GM12878 (cell line): ENCODE data around the gene MOB2. TPM values are rescaled to one million over a fixed set of nuclear protein-coding genes. Genes with fewer than 3 reads are reported as not detected.

Experiments
- ATAC-seq: fragments of 200-7000 bp; cut with Tn5 transposase; 3 replicates; pipeline ENCODE4 v1.9.1; 2020; ENCODE audit warnings: mild to moderate bottlenecking, moderate library complexity
- BruUV-seq: library from RNA; stranded (reverse); fragments of 400-500 nt; replicated peaks from 2 replicates; lab custom pipeline; 2021; lab: Mats Ljungman, UMichigan
- CTCF ChIA-PET: fragments of 300-600 bp; sonication (Branson Sonifier 250); formaldehyde crosslinking; extraction: SDS; loops from one replicate; lab custom pipeline; 2021; ENCODE audit warnings: inconsistent platforms; lab: Yijun Ruan, JAX
- POLR2A ChIA-PET: fragments of 350-600 bp; formaldehyde crosslinking; extraction: SDS; loops from one replicate; lab custom pipeline; 2021; ENCODE audit warnings: inconsistent platforms; lab: Charles Lee
- RAD21 ChIA-PET: fragments of 300-600 bp; sonication (Branson Sonifier 250); formaldehyde crosslinking; loops from one replicate; lab custom pipeline; 2023; ENCODE audit warnings: antibody characterized with exemption; ENCODE audit not compliant: unreplicated experiment; lab: Charles Lee
- SMC1A ChIA-PET: fragments of 300-600 bp; sonication (Branson Sonifier 250); formaldehyde crosslinking; loops from one replicate; lab custom pipeline; 2023; ENCODE audit not compliant: unreplicated experiment, uncharacterized antibody; lab: Charles Lee
- DNase-seq: peaks from one replicate; pipeline ENCODE4 v3.0.0-alpha.2; 2011; ENCODE audit warnings: low read depth, low spot score
- FAIRE-seq: peaks from 3 replicates; lab custom pipeline; 2011; peaks lifted over from hg19 to GRCh38; lab: Jason Lieb, UNC
- H2AFZ ChIP-seq: 2 replicates; pipeline ENCODE4 v1.6.0; 2011; ENCODE audit warnings: low read depth, low read length, control low read depth; ENCODE audit not compliant: control insufficient read depth
- H3K27ac ChIP-seq: 2 replicates; pipeline ENCODE4 v1.5.1; 2011; ENCODE audit warnings: control low read depth; ENCODE audit not compliant: control insufficient read depth, insufficient read depth
- H3K27me3 ChIP-seq, 2 experiments: replicated peaks in 1 of 2; 2 replicates each; pipeline versions ENCODE4 v1.6.0 to v1.6.1; 2011; ENCODE audit warnings: low read length in 1 of 2; ENCODE audit not compliant: control insufficient read depth in 2 of 2, insufficient read depth in 2 of 2
- H3K36me3 ChIP-seq, 2 experiments: 2 replicates each; pipeline ENCODE4 v1.5.1; 2011; ENCODE audit warnings: low read length in 1 of 2; ENCODE audit not compliant: control insufficient read depth in 2 of 2, insufficient read depth in 2 of 2
- H3K4me1 ChIP-seq: 2 replicates; pipeline ENCODE4 v1.6.1; 2011; ENCODE audit warnings: mild to moderate bottlenecking, low read length, moderate library complexity, mixed read lengths; ENCODE audit not compliant: control insufficient read depth, insufficient read depth
- H3K4me2 ChIP-seq: 2 replicates; pipeline ENCODE4 v1.6.0; 2011; ENCODE audit warnings: control low read depth; ENCODE audit not compliant: control insufficient read depth, insufficient read depth
- H3K4me3 ChIP-seq: fragments of 200-600 bp; sonication (generic); 2 replicates; pipeline ENCODE4 v1.5.1; 2016
- H3K79me2 ChIP-seq: 2 replicates; pipeline ENCODE4 v1.6.0; 2011; ENCODE audit warnings: low read length; ENCODE audit not compliant: control insufficient read depth, insufficient read depth
- H3K9ac ChIP-seq: 2 replicates; pipeline ENCODE4 v1.8.0; 2011; ENCODE audit warnings: low read length, control low read depth, mixed read lengths; ENCODE audit not compliant: control insufficient read depth, insufficient read depth
- H3K9me3 ChIP-seq: replicated peaks from 3 replicates; pipeline ENCODE4 v1.5.1; 2011; ENCODE audit warnings: mild to moderate bottlenecking, low read length; ENCODE audit not compliant: control insufficient read depth, insufficient read depth
- H4K20me1 ChIP-seq: 2 replicates; pipeline ENCODE4 v1.6.0; 2011; ENCODE audit not compliant: control insufficient read depth, insufficient read depth
- WGBS: methylation state at CpG from one replicate; pipeline ENCODE4 v1.1.6; 2016; ENCODE audit warnings: low lambda C conversion rate; ENCODE audit not compliant: insufficient replicate concordance, insufficient coverage; ENCODE audit errors: missing lambda C conversion rate; 5-methylcytosine and 5-hydroxymethylcytosine counted together
- in situ Hi-C: fragments of 300-500 bp; cut with MboI; formaldehyde crosslinking; loops from 9 replicates; pipeline ENCODE4 v1.14.3; 2018; ENCODE audit warnings: mixed read lengths
- intact Hi-C: fragments of 100-400 bp; cut with micrococcal nuclease; formaldehyde crosslinking; loops from one replicate; pipeline ENCODE4 v1.14.2; 2022; ENCODE audit not compliant: unreplicated experiment
- polyA plus RNA-seq, 11 experiments: library from polyadenylated mRNA; depleted of rRNA in 4 of 11; unstranded in 6 of 11; stranded (reverse) in 5 of 11; fragments of >200 nt; fragmentation: Nextera tagmentation in 4 of 11; fragmentation: Illumina TruSeq in 1 of 11; extraction: Ambion mirVana in 4 of 11; extraction: Trizol in 1 of 11; gene quantifications; 1 replicate in 1 of 11; 2 replicates in 10 of 11; pipeline versions ENCODE4 v1.2.1 to v1.2.3, GENCODE V29; 2011 to 2016; ENCODE audit warnings: inconsistent platforms in 2 of 11, missing spikeins in 2 of 11, low read depth in 1 of 11
- total RNA-seq, 4 experiments: library from RNA; depleted of rRNA in 3 of 4; stranded (reverse); fragments of >200 nt in 3 of 4; fragmentation: Illumina TruSeq in 1 of 4; extraction: Trizol in 1 of 4; gene quantifications; 2 replicates each; pipeline versions ENCODE4 v1.2.1 to v1.2.3, GENCODE V29; 2013 to 2021
- TF ChIP-seq, protein P1 (sequence below): fragments of 450-650 bp; IDR thresholded peaks from 2 replicates; pipeline ENCODE4 v1.6.1; 2017; ENCODE audit warnings: low read depth, mild to moderate bottlenecking, moderate library complexity

The MOB2 gene
- total and polyA plus RNA-seq, 10 of the 15 experiments (the other 5 are each of a cell fraction or from before 2014, with no cell fraction given): 0.10 to 34.6 (median 15.5) TPM

GRCh38 chr11:1501421-1502167, 15.0 kb upstream of the MOB2 start:
- Histone ChIP-seq H3K9me3 (no peaks in the 10 kb centered on the region; the same call in 2 of the 3 replicates), H3K36me3 (peaks cover 0 to 2% of the 10 kb centered on the region in 2 experiments; a peak in 2 of 4 replicates), H3K27ac (no peak overlapping the region), H3K9ac (no peak overlapping the region), H3K79me2 (no peaks in the 10 kb centered on the region; the same call in none of the 2 replicates), H3K27me3 (no peaks in the 10 kb centered on the region), H4K20me1 (no peaks in the 10 kb centered on the region), H3K4me1 (peaks cover 3% of the 10 kb centered on the region; the same call in 1 of the 2 replicates), H2AFZ (no peak overlapping the region), H3K4me2 (no peak overlapping the region), H3K4me3 (no peak overlapping the region)
- no TSS peak for BruUV-seq
- POLR2A ChIA-PET: no interaction called here
- FAIRE-seq (no peak), ATAC-seq (no peak), DNase-seq (no peak)
- WGBS: 92% methylated on average over 24 of the region's 25 CpGs
- in situ Hi-C loops: no loop called here
- CTCF ChIA-PET: no interaction called here
- TF ChIP-seq, protein P1, sequence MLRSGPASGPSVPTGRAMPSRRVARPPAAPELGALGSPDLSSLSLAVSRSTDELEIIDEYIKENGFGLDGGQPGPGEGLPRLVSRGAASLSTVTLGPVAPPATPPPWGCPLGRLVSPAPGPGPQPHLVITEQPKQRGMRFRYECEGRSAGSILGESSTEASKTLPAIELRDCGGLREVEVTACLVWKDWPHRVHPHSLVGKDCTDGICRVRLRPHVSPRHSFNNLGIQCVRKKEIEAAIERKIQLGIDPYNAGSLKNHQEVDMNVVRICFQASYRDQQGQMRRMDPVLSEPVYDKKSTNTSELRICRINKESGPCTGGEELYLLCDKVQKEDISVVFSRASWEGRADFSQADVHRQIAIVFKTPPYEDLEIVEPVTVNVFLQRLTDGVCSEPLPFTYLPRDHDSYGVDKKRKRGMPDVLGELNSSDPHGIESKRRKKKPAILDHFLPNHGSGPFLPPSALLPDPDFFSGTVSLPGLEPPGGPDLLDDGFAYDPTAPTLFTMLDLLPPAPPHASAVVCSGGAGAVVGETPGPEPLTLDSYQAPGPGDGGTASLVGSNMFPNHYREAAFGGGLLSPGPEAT: no peak
- intact Hi-C loops: no loop called here
- RAD21 ChIA-PET: no interaction called here
- SMC1A ChIA-PET: no interaction called here
